NT2/D1 (cell line): ENCODE measurements around the gene ANKRD24.

Source experiments
- SUZ12 ChIP-seq: IDR thresholded peaks from 2 replicates; pipeline ENCODE4 v1.6.1; 2011; ENCODE audit not compliant: insufficient read length, insufficient read depth; ENCODE audit errors: extremely low read depth
- YY1 ChIP-seq: IDR thresholded peaks from 2 replicates; pipeline ENCODE4 v1.6.1; 2011; ENCODE audit not compliant: insufficient read length, insufficient read depth
- ZNF274 ChIP-seq: IDR thresholded peaks from 2 replicates; pipeline ENCODE4 v1.6.1; 2011; ENCODE audit warnings: mild to moderate bottlenecking, low read depth, low read length

- TF ChIP-seq YY1 (no peak), SUZ12 (no peak), ZNF274 (no peak)
These were observed 8.8 kb upstream of the ANKRD24 start for GRCh38 chr19:4173479-4174212.
